ENCODE data around the gene CCNI.

DNA sequence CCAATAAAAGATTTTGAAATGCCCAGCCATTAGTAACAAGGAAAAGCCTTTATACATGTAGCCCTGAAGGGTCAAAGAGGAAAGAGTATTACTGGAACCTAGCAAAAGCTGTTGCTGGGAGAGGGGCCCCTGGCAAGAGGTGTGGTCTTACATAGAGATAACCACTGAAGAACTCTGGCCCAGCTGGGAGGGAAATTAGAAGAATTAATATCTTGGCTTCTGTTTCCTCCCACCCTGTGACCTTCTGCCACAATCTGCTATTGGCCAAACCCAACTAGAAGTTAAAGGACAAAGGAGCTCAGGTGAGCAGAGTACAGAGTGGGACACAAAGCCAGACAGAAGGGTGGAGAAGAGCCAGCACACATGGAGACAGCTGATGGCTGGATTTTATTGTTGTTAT is 41.9 kb upstream of the CCNI start:
- TF ChIP-seq, protein P1, sequence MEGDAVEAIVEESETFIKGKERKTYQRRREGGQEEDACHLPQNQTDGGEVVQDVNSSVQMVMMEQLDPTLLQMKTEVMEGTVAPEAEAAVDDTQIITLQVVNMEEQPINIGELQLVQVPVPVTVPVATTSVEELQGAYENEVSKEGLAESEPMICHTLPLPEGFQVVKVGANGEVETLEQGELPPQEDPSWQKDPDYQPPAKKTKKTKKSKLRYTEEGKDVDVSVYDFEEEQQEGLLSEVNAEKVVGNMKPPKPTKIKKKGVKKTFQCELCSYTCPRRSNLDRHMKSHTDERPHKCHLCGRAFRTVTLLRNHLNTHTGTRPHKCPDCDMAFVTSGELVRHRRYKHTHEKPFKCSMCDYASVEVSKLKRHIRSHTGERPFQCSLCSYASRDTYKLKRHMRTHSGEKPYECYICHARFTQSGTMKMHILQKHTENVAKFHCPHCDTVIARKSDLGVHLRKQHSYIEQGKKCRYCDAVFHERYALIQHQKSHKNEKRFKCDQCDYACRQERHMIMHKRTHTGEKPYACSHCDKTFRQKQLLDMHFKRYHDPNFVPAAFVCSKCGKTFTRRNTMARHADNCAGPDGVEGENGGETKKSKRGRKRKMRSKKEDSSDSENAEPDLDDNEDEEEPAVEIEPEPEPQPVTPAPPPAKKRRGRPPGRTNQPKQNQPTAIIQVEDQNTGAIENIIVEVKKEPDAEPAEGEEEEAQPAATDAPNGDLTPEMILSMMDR (IDR thresholded peaks at IDR 0.05; ENCODE audit: low read length) = no peak
- TF ChIP-seq EZH2 (IDR thresholded peaks at IDR 0.05; ENCODE audit: borderline replicate concordance, low read length) = no peak
